DMS79 treated with DMSO at 0.1 percent for 48 hours (cell line): ENCODE measurements around the gene PRH2.

Experiments
- DNase-seq: peaks from one replicate; lab custom pipeline; 2025; lab: John Stamatoyannopoulos, UW

The PRH2 gene

GRCh38 chr12:10928746-10929286, at the start of gene PRH2:
Gene PRH2 (plus strand): TSS chr12:10929236. CDS start chr12:10929274, 38 bp downstream.
- no peak for DNase-seq

GRCh38 chr12:10884086-10884725, 44.8 kb upstream of the PRH2 start, which contains the start of gene PRH1:
Gene PRH1 (minus strand): TSS chr12:10884255. CDS start chr12:10884217, 38 bp downstream.
- no peak for DNase-seq

DNA sequence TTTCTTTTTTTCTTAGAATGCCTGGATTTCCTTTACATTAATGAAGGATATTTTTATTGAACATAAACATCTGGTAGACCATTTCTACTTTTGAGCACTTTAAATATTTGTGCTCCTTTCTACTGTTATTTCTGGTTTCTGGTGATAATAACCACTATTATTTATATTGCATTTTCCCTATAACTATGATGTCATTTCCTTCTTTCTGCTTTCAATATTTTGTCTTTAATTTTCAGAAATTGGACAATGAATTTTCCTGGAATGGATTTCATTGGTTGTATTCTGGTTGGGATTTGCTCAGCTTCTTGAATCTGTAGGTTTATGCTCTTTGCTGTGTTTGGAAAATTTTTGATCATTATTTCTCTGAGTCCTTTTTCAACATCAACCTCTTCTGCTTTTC, 39.8 kb upstream of the PRH2 start:
- no peak for DNase-seq

DNA sequence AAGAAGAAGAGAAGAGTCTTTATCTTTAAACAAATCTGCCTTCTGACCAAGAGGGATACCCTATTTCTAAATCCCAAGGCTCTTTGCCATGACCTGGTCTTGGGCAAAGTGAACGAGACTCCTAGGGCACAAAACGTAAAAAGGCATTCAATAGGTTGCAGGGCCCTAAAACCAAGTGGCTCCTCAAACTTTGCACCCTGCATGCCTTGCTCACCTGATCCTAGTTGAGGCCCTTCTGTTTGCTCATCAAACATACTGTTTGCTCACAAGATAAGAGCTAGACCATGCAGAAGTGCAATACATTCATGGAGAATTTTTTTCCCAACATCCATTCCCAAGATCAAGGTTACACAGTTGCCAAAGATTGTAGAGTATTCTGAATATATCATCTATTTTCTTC, 37.1 kb upstream of the PRH2 start:
- no peak for DNase-seq

DNA sequence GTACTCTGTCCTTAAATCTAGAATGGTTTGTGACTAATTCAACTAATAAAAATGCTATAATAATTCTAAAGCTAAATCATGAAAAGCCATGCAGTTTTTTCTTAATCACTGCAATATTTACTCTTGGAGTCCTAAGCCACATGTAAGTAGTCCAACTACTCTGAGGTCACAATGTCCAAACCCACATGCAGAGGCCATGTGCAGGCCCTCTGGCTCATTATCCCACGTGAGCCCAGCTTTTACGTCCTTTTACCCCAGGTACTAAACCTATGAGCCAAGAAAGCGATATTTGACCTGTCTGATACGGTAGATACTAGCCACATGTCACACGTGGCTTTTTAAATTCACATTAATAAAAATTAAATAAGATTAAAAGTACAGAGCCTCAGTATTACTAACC, 32.2 kb upstream of the PRH2 start:
- DNase-seq = no peak

GRCh38 chr12:10900530-10900929, 28.5 kb upstream of the PRH2 start:
- DNase-seq = no peak

GRCh38 chr12:10900972-10901371, 28.1 kb upstream of the PRH2 start:
- DNase-seq = no peak

- DNase-seq = no peak
Measured at GRCh38 chr12:10901427-10901826, 27.6 kb upstream of the PRH2 start.

- no peak for DNase-seq
Measured at GRCh38 chr12:10904686-10905085, 24.4 kb upstream of the PRH2 start.

GRCh38 chr12:10909462-10909861, 19.6 kb upstream of the PRH2 start, which contains the start of gene TAS2R13:
Gene TAS2R13 (minus strand): TSS chr12:10909562. CDS start chr12:10909298, 264 bp downstream.
- DNase-seq = no peak

GRCh38 chr12:10910380-10910779, 18.7 kb upstream of the PRH2 start:
- no peak for DNase-seq

DNA sequence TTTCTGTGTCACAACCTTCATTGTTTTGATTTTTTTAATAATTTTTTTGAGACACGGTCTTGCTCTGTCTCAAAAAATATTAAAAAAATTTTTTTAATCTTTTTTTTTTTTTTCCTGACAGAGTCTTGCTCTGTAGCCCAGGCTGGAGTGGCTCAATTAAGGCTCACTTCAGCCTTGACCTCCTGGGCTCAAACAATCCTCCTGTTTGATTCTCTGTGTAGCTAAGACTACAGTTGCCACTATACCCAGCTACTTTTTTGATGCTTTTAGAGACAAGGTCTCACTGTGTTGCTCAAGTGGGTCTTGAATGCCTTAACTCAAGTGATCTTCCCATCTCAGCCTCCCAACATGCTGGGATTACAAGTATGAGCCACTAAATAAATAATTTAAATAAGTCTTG, 9.2 kb upstream of the PRH2 start:
- no peak for DNase-seq

GRCh38 chr12:10926269-10926668, 2.8 kb upstream of the PRH2 start:
- DNase-seq = no peak

- no peak for DNase-seq
Measured at GRCh38 chr12:10936506-10936905, 7.5 kb downstream of the PRH2 start.

DNA sequence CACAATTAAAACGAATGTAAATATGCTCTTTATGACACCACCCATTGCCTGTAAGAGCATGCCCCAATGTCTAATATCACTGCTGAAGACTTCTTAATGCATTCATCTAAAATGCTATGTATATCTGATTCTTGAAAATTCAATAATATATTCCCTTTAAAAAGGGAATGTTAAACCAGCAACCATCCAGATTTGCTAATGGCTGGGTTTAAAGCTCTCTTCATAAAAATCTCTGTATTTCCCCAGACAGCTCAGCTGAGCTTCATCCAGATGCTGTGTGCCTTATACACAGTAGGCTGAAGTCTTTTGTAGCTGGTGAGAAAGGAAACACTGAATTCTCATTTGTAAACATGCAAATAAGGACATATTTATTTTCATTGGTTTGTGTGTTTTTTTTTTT, 10.1 kb downstream of the PRH2 start, which contains the start of gene TAS2R14:
TAS2R14 (minus strand) TSS at position 101 of the 400 bp plus-strand sequence; CDS start at position 45, 56 bp downstream.
- DNase-seq = no peak

DNA sequence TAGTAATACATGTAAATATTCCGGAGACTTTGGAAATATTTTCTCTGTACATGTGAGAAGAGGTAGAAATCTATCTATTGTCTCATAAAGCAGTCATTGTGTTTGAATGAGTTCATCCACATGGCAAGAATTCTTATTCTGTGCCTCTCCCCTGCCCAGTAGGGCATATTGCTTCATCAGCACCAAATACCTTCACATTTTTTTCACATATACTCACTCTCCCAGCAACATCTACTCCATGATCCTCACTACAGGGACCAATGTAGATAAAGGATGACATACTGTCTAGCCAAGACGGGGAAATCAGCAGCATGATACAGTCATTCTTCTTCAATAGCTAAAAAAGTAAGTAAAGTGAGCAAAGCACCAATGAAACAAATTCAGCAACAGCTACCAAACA, 11.4 kb downstream of the PRH2 start:
- DNase-seq = no peak

DNA sequence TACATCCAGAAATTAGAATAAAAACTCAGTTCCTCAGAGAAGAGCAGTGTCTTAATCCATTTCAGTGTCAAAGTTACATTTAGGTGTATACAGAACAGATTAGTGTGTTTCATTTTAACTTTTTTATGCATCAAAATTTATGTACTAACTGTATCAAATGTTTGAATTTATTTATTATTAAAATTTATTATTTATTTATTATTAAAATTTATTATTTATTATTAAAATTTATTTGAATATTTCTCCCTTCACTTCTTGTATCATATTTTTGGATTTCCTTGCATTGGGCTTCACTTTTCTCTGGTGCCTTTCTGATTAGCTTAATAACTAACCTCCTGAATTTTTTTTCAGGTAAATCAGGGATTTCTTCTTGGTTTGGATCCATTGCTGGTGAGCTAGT, 12.3 kb downstream of the PRH2 start:
- DNase-seq = no peak

DNA sequence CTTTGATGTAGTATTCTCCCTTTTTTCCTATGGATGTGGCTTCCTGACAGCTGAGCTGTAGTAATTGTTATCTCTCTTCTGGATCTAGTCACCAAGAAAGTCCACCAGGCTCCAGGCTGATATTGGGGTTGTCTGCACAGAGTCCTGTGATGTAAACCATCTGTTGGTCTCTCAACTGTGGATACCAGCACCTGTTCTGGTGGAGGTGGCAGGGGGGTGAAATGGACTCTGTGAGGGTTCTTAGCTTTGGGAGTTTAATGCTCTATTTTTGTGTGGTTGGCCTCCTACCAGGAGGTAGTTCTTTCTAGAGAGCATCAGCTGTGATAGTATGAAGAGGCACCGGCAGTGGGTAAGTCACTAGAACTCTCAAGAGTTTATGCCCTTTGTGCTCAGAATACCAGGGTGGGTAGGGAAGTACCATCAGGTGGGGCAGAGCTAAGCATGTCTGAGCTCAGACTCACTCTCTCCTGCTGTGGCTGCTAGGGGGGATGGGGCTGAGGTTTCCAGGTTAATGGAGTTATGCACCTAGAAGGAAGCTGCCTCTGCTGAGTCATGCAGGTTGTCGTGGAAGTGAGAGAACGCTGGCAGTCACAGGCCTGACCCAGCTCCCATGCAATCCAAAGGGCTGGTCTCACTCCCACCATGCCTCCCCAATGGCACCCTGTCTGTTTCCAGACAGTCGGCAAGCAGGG, 13.0 kb downstream of the PRH2 start:
- DNase-seq = no peak

DNA sequence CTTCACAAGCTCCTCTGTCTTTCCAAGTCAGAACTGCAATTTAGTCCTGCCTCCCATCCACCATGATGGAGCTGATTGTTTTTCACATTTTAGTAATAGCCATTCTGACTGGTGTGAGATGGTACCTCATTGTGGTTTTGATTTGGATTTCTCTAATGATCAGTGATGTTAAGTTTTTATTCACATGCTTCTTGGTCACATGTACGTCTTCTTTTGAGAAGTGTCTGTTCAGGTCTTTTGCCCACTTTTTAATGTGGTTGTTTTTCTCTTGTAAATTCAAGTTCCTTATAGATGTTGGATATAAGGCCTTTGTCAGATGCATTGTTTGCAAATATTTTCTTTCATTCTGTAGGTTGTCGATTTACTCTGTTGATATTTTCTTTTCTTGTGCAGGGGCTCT, 14.1 kb downstream of the PRH2 start:
- DNase-seq = no peak

DNA sequence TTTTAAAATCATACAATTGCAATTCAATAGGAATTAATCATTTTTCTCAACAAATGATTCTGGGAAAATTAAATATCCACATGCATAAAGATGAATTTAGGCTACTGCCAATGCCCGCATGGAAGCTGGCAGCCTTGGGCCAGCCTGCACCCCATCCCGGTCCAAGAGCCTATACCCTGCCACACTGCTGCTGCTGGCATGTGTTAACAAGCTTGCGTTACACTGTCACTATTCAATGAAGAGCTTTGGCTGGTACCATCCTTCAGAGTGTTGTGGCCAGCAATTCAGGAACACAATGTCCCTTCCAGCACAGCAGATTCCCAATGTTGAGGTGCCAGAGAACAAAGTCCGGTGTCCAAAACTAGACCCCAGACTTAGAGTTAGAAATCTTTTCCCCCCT, 23.6 kb downstream of the PRH2 start:
- DNase-seq = no peak

- no peak for DNase-seq
Measured at GRCh38 chr12:10956085-10956484, 27.0 kb downstream of the PRH2 start.

GRCh38 chr12:10957741-10958140, 28.7 kb downstream of the PRH2 start:
- no peak for DNase-seq

GRCh38 chr12:10959804-10960203, 30.8 kb downstream of the PRH2 start:
- DNase-seq = no peak
